ENCODE measurements around the gene ISG15.
"Not testable (repeated sequence)": the region's sequence is repeated elsewhere in the genome, so short reads cannot be mapped to it uniquely, and the experiment has no call there.

GRCh38 chr1:988061-988460 lies 25.2 kb upstream of the ISG15 start:
- TF ChIP-seq POLR2AphosphoS5 (IDR thresholded peaks at IDR 0.05; ENCODE audit: borderline replicate concordance, low read depth, low read length); EZH2 (IDR thresholded peaks at IDR 0.05): not testable (repeated sequence)
